Ascending aorta (tissue), 2 donors: ENCODE results near the gene MAN1C1. TPM values are rescaled to one million over a fixed set of nuclear protein-coding genes. Genes with fewer than 3 reads are reported as not detected.
A peak's percentile ranks its signal among the peaks of the same experiment; 100 is the strongest.

Experiments
- DNase-seq, 2 donors: peaks; one replicate each; pipeline ENCODE4 v3.0.0-alpha.2; 2019; ENCODE audit warnings: low spot score in 2 of 2
- H3K27ac ChIP-seq, 2 donors: fragments of 200-600 bp; sonication (generic); one replicate each; pipeline ENCODE4 v1.5.1; 2016 to 2017; ENCODE audit warnings: mild to moderate bottlenecking in 1 of 2
- H3K27me3 ChIP-seq: fragments of 200-600 bp; sonication (generic); one replicate; pipeline ENCODE4 v1.5.1; 2017
- H3K36me3 ChIP-seq, 2 donors: fragments of 200-600 bp; sonication (generic); one replicate each; pipeline ENCODE4 v1.5.1; 2016
- H3K4me1 ChIP-seq, 2 donors: fragments of 200-600 bp; sonication (generic); one replicate each; pipeline ENCODE4 v1.5.1; 2016 to 2017; ENCODE audit warnings: mild to moderate bottlenecking in 1 of 2
- H3K4me3 ChIP-seq, 2 donors: fragments of 200-600 bp; sonication (generic); one replicate each; pipeline ENCODE4 v1.5.1; 2016 to 2017; ENCODE audit warnings: mild to moderate bottlenecking in 1 of 2
- H3K9me3 ChIP-seq, 2 donors: fragments of 200-600 bp; sonication (generic); one replicate each; pipeline ENCODE4 v1.5.1; 2016
- CTCF ChIP-seq, 3 experiments: fragments of 200-600 bp in 2 of 3; fragments of 450-650 bp in 1 of 3; sonication (generic) in 2 of 3; IDR thresholded peaks; one replicate each; pipeline ENCODE4 v1.5.1; 2016 to 2019; ENCODE audit warnings: antibody characterized with exemption in 3 of 3, mild to moderate bottlenecking in 1 of 3, moderate library complexity in 1 of 3
- intact Hi-C: fragments of 100-400 bp; cut with DNase I; formaldehyde crosslinking; loops from one replicate; pipeline ENCODE4 v1.15.1; 2023
- total RNA-seq: library from RNA; depleted of rRNA; stranded (reverse); fragments of >200 nt; gene quantifications from one replicate; pipeline ENCODE4 v1.1.0, GENCODE V29; 2016

MAN1C1 gene
- total RNA-seq, 1 donor from 2014 or later = 14.3 TPM

- no peaks in the 10 kb centered on the region for H3K27me3 ChIP-seq
- DNase-seq = no peak
- TF ChIP-seq CTCF (IDR thresholded peaks at IDR 0.05) = no peak
- intact Hi-C loops = no loop called here
- H3K36me3 ChIP-seq = peaks cover 0 to 7% of the 10 kb centered on the region in 2 donors
- peak overlapping the region in 1 of 2 donors; percentile 10 for H3K27ac ChIP-seq
- H3K9me3 ChIP-seq = no peaks in the 10 kb centered on the region
- no peak overlapping the region for H3K4me3 ChIP-seq
- peaks cover 0 to 9% of the 10 kb centered on the region in 2 donors for H3K4me1 ChIP-seq
Measured at GRCh38 chr1:25786887-25787759, 170.5 kb downstream of the MAN1C1 start.

GRCh38 chr1:25787760-25788166, 171.2 kb downstream of the MAN1C1 start:
- H3K9me3 ChIP-seq = no peaks in the 10 kb centered on the region
- no peak for TF ChIP-seq CTCF (IDR thresholded peaks at IDR 0.05)
- peaks cover 0 to 9% of the 10 kb centered on the region in 2 donors for H3K4me1 ChIP-seq
- intact Hi-C loops = no loop called here
- no peak overlapping the region for H3K27ac ChIP-seq
- no peaks in the 10 kb centered on the region for H3K27me3 ChIP-seq
- DNase-seq = no peak
- H3K36me3 ChIP-seq = peaks cover 0 to 7% of the 10 kb centered on the region in 2 donors
- no peak overlapping the region for H3K4me3 ChIP-seq

GRCh38 chr1:25790472-25790871, 173.9 kb downstream of the MAN1C1 start:
- Histone ChIP-seq H3K27me3 (no peaks in the 10 kb centered on the region), H3K36me3 (no peaks in the 10 kb centered on the region), H3K4me1 (peaks cover 0 to 9% of the 10 kb centered on the region in 2 donors), H3K27ac (no peak overlapping the region), H3K4me3 (no peak overlapping the region), H3K9me3 (no peaks in the 10 kb centered on the region)
- no peak for TF ChIP-seq CTCF (IDR thresholded peaks at IDR 0.05)
- intact Hi-C loops = no loop called here
- no peak for DNase-seq

- H3K4me3 ChIP-seq = no peak overlapping the region
- intact Hi-C loops = no loop called here
- TF ChIP-seq CTCF (IDR thresholded peaks at IDR 0.05) = no peak
- no peak overlapping the region for H3K27ac ChIP-seq
- DNase-seq = no peak
- peaks cover 4 to 8% of the 10 kb centered on the region in 2 donors for H3K4me1 ChIP-seq
- H3K36me3 ChIP-seq = no peaks in the 10 kb centered on the region
- no peaks in the 10 kb centered on the region for H3K27me3 ChIP-seq
- no peaks in the 10 kb centered on the region for H3K9me3 ChIP-seq
Measured at GRCh38 chr1:25792115-25792514, 175.5 kb downstream of the MAN1C1 start.

GRCh38 chr1:25793585-25794170, 177.1 kb downstream of the MAN1C1 start:
- Histone ChIP-seq H3K9me3 (no peaks in the 10 kb centered on the region), H3K27me3 (no peaks in the 10 kb centered on the region), H3K4me3 (no peak overlapping the region), H3K4me1 (peaks cover 4 to 5% of the 10 kb centered on the region in 2 donors), H3K36me3 (no peaks in the 10 kb centered on the region), H3K27ac (no peak overlapping the region)
- intact Hi-C loops = no loop called here
- no peak for DNase-seq
- TF ChIP-seq CTCF (IDR thresholded peaks at IDR 0.05) = no peak
